Cerebellar nuclear complex (tissue), 1 donor: ENCODE measurements around the gene KRTAP3-3.
"Not testable (repeated sequence)": the region's sequence is repeated elsewhere in the genome, so short reads cannot be mapped to it uniquely, and the experiment has no call there.

Experiments
- DNase-seq, 2 experiments: peaks; one replicate each; lab custom pipeline; 2025; lab: John Stamatoyannopoulos, UW

KRTAP3-3 gene

DNA sequence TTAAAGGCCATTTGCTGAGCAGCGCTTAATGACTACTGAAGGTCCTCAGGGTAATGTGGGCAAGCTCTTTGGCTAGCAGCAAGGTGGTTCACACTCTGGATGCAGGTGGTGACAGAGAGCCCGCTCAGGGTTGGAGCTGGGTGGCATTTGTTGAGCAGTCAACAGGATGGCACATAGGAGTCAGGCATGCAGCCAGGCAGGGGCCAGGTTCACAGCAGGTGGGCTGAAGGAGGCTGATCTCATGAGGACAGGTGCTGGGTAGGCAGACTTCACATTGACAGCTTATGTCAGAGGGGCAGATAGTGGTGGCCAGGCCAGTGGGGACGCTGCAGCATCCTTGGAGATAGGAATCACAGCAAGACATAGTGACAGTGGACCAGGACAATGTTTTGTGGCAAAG lies 10.4 kb upstream of the KRTAP3-3 start:
- DNase-seq: no peak

DNA sequence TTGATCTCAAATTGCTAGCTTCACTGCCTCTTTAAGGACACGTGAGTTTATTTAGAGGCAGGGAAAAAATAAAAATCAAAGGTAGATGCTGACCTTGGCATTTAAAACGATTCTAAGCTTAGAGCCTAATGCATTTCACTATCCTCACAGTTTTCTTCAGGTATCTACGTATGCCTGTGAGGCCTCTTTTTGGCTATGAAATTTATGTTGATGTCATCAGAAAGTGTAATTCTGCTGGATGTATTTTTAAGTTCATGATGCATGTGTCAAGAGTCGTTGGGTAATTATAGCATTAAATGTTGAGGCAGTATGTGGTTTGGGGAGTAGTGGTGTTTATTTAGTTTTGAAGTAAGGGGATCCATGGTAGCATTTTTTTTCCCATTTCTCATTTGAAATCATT lies 10.0 kb upstream of the KRTAP3-3 start:
- DNase-seq: no peak

DNA sequence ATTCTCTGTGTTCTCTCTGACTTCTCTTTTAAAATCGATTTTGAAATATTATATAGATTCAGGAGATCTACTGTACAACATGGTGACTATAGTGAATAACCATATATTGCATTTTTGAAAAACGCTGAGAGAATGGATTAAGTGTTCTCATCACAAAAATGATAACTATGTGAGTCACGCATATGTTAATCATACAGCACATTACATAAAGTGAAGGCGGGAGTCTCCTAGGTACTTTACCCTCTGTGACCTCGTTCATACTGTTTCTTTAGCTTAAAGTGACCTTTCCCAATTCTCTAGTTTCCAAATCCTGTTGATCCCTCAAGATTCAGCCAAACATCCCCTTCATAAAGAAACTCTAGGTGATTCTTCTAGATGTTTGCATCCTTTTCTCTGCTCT lies 8.8 kb upstream of the KRTAP3-3 start:
- DNase-seq: no peak

DNA sequence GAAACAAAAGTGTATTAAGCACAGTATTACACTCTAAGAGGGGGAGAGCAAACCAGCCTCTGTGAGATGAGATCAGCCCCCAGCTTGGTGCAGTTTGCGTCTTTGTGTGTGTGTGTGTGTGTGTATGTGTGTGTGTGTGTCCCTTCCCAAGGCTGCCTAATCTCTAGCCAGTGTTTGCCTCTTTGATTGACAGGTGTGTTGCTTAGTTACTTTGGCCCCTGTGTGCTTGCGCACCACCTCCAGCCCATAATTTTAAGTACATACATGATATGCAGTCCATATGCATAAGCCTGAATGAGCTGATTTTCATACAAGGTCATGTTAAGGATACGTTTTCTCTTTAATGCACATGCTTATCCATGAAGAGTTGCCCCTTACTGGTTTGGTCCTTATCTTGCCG lies 7.8 kb upstream of the KRTAP3-3 start:
- no peak for DNase-seq

DNA sequence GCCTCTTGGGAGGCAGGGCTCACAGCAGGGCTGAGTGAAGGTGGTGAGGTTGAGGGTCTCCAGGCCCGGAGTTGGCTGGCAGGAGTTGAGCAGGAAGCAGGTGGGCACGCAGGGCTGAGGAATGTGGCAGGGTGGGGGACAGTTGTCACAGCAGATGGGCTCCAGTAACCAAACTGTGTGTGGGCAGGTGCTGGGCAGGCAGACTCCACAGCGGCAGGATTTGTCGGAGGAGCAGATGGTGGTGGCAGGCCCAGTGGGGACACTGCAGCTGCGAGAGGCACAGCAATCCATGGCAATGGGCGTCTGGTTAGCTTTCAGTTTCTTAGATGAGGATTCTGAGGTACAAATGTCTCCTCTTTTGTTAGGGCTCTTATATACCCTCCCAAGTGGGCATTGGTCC lies 5.6 kb upstream of the KRTAP3-3 start, which contains the start of gene KRTAP3-2:
Gene KRTAP3-2 (minus strand): TSS at position 344 of the 400 bp plus-strand sequence. CDS start 53 bp downstream, at position 291.
- DNase-seq: not testable (repeated sequence)

DNA sequence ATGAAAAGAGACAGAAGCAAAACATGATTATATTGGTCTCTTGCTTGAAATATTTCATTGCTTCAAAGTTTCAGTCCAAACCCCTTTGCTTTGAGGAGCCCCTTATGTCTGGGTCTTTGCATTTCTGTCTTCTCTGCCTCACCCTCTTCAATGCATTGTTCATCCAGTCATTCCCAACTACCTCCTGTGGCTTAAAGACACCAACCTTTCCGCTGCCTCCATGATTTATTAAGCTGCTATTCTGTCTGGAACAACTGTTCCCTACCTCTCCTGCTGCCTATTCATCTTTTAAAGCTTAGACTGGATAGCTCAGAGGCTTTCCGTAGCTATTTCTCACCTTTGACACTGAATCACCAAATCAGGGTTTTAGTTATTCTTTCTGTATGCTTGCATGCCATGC lies 3.4 kb upstream of the KRTAP3-3 start:
- no peak for DNase-seq

DNA sequence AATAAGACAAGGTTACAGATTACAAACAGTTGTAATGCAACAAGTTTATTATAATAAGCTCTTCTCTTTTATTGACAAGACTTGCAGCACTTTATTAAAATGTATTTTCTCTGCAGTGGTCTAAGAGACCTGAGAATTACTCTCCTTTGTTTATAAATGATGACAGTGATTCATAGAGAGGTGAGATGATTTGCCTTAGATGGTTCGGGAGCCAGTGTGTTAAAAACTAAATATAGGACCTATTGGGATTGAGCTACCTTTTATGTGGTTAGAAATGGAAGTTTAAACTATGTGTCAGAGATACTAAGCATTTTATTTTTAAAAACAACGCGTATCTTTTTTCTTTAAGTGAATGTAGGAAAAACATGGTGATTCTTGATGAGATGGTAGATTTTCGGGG lies 2.9 kb upstream of the KRTAP3-3 start:
- no peak for DNase-seq

DNA sequence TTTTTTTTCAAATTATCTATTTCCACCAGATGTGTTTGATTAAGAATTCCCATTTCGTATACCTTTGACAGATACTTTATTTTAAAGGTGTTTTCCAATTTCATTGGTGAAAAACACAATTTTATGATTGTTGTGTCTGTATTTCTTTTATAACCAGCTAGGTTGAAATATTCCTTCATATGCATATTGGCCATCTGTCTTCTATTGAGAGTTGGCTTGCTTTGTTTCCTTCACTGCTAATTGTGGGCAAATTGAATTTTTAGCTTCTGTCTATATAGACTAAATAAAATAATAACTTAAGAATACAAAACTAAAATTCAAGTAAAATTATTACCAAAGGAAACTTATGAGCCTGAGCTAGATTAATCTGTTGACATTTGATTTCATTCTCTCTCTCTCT lies 1.2 kb upstream of the KRTAP3-3 start:
- DNase-seq: no peak

DNA sequence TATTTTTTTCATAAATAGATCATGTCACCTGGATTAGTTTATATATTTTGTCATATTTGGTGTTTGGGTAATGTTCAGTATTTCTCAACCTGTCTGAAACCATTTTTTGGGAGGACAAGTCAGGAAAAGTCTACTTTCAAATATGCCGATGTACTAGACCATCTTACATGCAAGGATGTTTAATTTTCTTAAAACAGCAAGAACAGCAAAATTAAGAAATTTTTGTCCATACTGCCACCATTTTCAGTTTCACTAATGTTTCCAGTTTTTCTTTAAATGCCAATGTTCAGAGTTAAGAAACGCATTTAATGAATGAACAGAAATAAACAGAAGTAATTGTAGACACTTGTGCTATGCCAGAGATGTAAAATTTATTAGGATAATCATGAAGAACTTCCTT lies 880 bp downstream of the KRTAP3-3 start:
- DNase-seq: no peak

DNA sequence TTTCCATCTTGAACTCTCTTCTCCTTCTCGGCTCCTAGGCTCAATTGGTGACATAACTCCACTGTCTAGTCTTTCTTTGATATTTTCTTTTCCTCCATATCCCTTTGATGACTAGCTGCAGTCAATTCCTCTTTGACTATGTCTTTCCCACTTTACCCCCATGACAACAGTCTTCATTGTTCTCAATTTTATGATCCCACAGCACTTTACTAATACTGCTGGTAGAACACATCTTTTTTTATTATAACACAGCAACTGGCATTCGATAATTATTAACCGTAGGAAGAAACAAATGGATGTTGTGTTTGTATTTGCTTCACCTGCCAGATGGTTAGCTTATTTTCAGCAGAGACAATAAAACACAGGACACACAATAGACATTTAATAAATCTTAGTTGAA lies 1.3 kb downstream of the KRTAP3-3 start:
- no peak for DNase-seq

DNA sequence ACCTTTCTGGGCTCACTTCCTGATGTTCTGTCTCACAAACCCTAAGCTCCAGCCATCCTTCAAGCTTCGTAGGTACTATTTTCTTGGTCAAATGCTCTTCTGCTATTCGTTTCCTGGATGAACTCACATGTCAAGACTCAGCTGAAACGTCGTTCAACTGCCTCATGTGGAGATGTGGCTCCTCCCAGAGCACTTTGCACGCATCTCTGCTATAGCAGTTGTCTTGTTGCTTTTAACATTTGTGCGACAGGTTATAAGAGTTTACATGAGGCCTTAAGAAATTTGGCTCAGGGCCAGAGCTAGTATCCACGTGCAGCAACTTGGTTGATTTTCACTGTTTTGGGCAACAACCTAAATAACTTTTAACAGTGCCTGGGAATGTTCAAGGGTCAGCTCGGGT lies 7.0 kb downstream of the KRTAP3-3 start:
- no peak for DNase-seq

DNA sequence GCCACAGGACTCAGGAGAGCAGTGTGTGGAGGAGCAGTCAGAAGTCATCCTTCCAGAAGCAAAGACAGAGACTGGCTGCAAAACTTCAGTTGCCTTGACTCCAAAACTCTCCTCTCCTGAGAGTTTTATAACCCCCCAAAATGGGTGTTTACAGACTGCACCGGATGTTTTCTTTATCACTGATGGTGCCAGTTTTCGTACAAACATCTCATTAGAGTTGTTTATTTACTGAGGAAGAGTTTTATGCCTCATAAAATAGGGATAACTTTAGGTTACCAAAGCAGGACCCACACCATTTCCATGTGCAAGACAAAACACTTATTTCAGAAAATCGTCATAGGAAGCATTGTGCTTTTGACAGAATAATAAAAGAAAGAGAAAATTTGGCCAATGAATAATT lies 9.7 kb downstream of the KRTAP3-3 start, which contains the start of gene KRT40:
Gene KRT40 (minus strand): TSS at position 101 of the 400 bp plus-strand sequence. CDS start 53 bp downstream, at position 48.
- no peak for DNase-seq

DNA sequence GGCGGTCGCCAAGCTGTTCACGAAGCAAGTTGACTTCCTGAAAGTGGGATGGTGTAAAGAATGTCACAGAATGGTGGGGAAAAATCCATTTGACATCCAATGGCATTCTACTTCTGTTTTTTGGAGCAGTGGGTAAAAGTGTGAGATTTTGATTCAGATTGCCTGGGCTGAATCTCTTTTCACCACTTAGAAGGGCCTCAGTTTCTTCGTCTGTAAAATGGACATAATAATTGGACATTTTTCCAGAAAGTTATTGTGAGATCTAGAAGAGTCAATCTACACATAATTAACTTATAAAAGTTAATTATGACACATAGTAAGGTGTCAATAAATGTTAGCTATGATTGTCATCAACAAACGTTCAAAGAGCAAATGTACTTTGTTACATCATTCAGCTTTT lies 12.8 kb downstream of the KRTAP3-3 start:
- DNase-seq: no peak

DNA sequence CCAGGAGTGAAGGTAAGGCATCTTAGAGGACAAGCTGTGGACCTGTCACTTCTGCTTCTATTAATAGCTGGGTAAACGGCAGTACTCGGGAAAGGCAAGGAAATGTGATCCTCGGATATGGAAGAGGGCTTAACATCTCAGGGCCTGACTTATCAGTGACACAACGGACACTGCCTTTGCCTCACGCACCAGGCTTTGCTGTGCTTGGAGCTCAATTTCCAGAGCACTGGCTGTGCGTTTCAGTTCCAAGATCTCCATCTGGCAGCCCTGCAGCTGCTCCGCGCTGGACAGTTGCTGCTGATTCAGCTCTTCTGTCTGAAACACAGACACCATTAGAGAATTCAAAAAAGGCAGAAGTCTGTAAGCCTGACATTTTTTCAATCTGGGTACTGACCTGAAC lies 13.4 kb downstream of the KRTAP3-3 start:
- DNase-seq: peak in 1 of 2 experiments; percentile 1

DNA sequence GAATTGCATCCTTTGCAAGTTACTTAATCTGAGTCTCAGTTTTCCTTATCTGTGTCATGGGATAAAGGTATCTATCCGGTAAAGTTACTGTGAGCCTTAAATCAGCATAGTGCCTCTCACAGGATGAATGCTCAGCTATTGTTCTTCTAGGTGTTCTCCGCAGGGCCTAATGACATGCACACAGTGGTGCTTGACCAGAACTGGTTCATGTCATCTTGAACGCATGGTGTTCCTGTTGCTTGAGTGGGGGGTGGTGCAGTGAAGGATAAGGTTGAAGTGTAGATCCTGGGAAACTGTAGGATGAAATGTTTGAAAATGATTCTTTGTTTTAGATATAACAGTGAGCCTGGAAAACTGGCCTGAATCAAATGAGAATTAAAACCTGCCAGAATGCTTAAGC lies 13.8 kb downstream of the KRTAP3-3 start:
- DNase-seq: no peak

DNA sequence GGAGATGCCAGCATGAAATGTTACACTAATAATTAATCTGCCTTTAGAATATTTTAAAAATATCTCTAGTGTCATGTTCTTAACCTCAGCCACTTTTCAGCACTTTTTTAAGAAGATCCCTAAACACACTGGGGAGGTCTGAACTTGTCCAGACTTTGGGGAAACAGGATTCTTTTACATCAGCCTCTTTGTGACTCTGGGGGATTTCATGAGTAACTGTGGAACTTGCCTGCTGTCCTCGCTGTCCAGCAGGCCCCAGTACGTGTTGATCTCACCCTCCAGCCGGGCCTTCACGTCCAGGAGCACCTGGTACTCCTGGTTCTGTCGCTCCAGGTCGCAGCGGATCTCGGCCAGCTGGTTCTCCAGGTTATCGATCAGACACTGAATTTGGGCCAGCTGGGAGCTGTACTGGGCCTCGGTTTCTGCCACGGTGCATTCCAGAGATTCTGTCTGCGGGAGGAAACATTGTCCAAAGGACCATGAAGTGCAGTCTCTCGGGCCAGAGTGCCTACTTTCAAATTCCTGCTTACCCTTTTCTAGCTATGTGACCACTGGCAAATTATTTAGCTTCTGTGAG lies 15.3 kb downstream of the KRTAP3-3 start:
- no peak for DNase-seq

DNA sequence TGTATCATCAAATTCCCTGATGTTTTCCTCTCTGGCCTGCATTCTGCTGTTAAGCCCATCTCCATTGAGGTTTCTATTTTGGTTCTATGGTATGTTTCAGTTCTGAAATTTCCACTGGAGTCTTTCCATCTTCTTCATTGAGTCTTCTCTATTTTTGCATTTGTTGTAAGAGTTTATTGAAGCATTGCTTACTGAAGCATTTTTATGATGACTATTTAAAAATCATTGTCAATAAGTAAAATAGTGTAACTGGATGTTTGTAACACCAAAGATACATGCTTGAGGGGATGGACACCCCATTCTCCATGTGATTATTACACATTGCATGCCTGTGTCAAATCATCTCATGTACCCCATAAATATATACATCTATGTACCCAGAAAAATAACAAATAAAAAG lies 18.4 kb downstream of the KRTAP3-3 start:
- no peak for DNase-seq

DNA sequence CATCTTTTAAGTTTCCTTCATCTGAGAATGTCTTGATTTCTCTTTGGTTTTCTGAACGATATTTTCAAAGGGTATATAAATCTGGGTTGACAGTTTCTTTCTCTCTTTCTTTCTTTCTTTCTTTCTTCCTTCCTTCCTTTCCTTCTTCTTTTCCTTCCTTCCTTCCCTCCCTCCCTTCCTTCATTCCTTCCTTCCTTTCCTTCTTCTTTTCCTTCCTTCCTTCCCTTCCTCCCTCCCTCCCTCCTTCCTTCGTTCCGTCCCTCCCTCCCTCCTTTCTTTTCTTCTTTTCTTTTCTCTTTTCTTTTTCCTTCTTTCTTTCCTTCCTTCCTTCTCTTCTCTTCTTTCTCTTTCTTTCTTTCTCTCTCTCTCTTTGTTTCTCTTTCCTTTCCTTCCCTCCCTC lies 19.6 kb downstream of the KRTAP3-3 start:
- no peak for DNase-seq

DNA sequence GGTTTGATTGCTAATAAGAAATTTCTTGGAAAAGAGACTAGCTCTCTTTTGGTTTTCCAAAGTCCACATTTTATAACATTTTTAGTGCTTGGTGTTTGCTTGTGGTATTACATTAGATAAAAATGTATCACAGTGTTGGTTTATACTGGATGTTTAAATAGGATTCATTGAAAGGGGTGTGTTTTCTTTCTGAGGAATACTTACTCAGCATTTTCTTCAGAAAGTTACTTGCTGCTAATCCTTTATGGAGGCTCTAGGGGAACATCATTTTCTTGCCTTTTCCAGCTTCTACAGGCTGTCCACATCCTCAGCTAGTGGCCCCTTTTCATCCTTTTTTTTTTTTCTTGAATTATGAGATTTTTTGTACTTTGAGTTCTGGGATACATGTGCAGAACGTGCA lies 26.4 kb downstream of the KRTAP3-3 start:
- no peak for DNase-seq

DNA sequence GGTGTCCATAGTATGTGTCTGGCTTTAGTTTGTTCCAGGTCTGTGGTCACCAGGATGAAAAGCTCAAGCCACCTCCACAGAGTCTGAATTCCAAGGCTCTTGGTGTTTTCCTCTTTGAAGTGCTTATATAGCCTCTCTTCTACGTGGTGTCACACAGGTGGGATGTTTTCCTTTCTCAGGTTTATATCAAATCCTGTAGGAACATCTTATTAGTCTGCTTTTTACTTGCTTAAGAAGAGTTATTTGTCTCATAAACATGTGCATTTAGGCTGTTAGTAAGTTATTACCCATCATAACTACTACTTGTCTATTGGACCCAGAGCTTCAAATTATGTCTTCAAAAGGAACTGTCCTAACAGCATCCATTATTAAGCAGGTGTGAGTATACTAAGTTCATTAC lies 27.1 kb downstream of the KRTAP3-3 start, which contains the start of gene KRT39:
Gene KRT39 (minus strand): TSS at position 101 of the 400 bp plus-strand sequence. CDS start 92 bp downstream, at position 9.
- DNase-seq: no peak

DNA sequence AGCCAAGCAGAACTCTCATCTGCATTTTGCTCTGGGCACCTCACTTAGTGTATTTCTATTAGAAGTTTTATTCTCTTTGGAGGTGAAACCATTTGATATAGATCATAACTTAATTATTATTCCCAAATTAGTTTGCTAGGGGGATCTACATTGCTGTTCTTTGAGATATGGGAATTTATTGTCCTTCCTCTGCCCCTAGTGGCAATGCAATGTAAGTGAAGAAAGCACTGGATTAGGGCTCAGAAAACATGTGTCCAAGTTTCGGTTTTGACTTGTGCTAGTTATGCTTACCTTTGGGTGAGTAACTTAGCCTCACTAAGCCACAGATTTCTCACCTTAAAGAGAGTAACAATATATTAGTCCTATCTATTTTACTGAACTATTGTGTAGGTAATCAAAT lies 30.1 kb downstream of the KRTAP3-3 start:
- no peak for DNase-seq

DNA sequence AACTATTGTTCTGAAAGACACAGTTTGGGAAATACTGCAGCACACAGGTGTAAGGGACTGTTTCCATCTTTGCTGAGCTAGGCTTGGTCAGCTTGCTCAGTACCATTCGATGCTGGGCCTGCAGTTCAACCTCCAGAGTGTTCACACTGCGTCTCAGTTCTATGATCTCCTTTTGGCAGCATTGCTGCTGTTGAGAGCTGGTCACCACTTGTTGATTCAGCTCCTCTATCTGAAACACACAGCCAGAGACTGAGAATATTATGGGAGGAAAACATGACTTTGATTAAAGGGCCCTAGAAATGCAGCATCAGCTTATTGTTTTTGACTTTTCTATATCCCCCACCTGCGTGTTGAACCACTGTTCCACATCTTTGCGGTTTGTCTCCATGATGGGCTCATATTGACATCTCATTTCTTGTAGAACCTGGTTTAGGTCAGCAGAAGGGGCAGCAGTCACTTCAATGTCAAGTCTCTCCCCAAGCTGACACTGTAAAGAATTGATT lies 31.9 kb downstream of the KRTAP3-3 start:
- DNase-seq: no peak

DNA sequence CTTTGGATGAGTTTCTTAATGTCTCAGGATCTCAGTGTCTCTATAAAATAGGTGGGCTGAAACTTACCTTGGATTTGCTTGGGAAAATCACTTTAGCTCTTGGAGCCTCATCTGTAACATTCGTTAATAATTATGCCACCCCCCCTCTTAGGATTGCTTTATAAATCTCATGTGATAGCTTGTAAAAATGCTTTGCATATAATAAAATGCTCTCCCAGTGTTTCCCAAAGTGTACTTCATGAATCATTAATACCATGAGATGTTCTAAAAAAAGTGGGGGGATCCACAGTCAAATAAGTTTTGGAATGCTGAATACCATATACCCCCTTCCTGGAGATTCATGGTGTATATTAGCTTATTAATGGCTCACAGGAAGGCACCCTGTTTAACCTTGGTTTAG lies 32.4 kb downstream of the KRTAP3-3 start:
- no peak for DNase-seq

DNA sequence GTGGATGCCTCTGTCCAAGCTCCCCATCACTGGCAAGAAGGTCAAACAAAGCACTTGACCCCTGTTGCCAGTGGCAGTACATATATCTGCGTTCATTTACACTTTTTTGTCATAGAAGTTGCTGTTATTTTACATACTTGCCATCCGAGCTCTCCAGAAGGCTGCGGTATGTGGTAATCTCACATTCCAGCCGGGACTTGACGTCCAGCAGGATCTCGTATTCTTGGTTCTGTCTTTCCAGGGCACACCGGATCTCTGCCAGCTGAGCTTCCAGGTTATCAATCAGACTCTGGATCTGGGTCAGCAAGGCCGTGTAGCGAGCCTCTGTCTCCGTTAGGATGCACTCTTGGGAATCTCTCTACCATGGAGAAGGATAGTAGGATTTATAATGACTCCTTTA lies 33.8 kb downstream of the KRTAP3-3 start:
- no peak for DNase-seq
